SU-DHL-6 (cell line): ENCODE data around the gene SYTL2.

ENCODE experiments used
- H2AFZ ChIP-seq: fragments of 200-600 bp; sonication (generic); 2 replicates; pipeline ENCODE4 v1.6.1; 2014; ENCODE audit warnings: low read depth, mild to moderate bottlenecking, moderate library complexity, mixed read lengths, antibody characterized with exemption, low read length; ENCODE audit not compliant: severe bottlenecking
- H3F3A ChIP-seq: fragments of 200-600 bp; shearing (Covaris generic); 2 replicates; pipeline ENCODE4 v1.6.0; 2016; ENCODE audit warnings: antibody characterized with exemption, mild to moderate bottlenecking; ENCODE audit not compliant: insufficient read depth
- H3K27ac ChIP-seq: fragments of 200-600 bp; sonication (generic); 2 replicates; pipeline ENCODE4 v1.5.1; 2016; ENCODE audit warnings: low read depth, mild to moderate bottlenecking, low read length, moderate library complexity, mixed read lengths
- H3K27me3 ChIP-seq: fragments of 200-600 bp; sonication (generic), shearing (Covaris generic); 2 replicates; pipeline ENCODE4 v1.6.0; 2014; ENCODE audit warnings: mild to moderate bottlenecking, low read length
- H3K36me3 ChIP-seq: fragments of 200-600 bp; sonication (generic); 2 replicates; pipeline ENCODE4 v1.6.1; 2014; ENCODE audit warnings: mild to moderate bottlenecking, low read length, mixed read lengths
- H3K4me2 ChIP-seq: fragments of 300-600, 200-600 bp; shearing (Covaris generic), sonication (generic); 2 replicates; pipeline ENCODE4 v1.6.0; 2014; ENCODE audit warnings: low read length, low read depth, mild to moderate bottlenecking; ENCODE audit not compliant: poor library complexity, severe bottlenecking
- H3K4me3 ChIP-seq: fragments of 200-600 bp; sonication (generic); 2 replicates; pipeline ENCODE4 v1.5.1; 2014; ENCODE audit warnings: antibody characterized with exemption, low read length, mild to moderate bottlenecking, mixed read lengths; ENCODE audit not compliant: insufficient read depth, poor library complexity, severe bottlenecking
- H3K79me2 ChIP-seq: fragments of 200-600 bp; sonication (generic); 2 replicates; pipeline ENCODE4 v1.6.1; 2014; ENCODE audit warnings: mild to moderate bottlenecking, low read length, moderate library complexity; ENCODE audit not compliant: insufficient read depth
- H3K9ac ChIP-seq: fragments of 200-600 bp; sonication (generic); 2 replicates; pipeline ENCODE4 v1.7.0; 2014; ENCODE audit warnings: mild to moderate bottlenecking, low read length
- H3K9me2 ChIP-seq: fragments of 200-600 bp; sonication (generic); replicated peaks from 2 replicates; pipeline ENCODE4 v1.6.1; 2014; ENCODE audit warnings: low read length; ENCODE audit not compliant: insufficient read depth
- H3K9me3 ChIP-seq: fragments of 200-600 bp; sonication (generic); 2 replicates; pipeline ENCODE4 v1.6.1; 2014; ENCODE audit warnings: low read length, mixed read lengths; ENCODE audit not compliant: insufficient read depth
- H4K20me1 ChIP-seq: fragments of 200-600 bp; sonication (generic); 2 replicates; pipeline ENCODE4 v1.6.1; 2014; ENCODE audit warnings: low read depth, mild to moderate bottlenecking, antibody characterized with exemption, low read length, moderate library complexity, mixed read lengths
- EZH2phosphoT487 ChIP-seq: fragments of 200-600 bp; sonication (generic), shearing (Covaris generic); conservative IDR thresholded peaks from 2 replicates; pipeline ENCODE4 v1.6.1; 2018; ENCODE audit warnings: mild to moderate bottlenecking, antibody characterized with exemption, low read length, moderate library complexity, mixed read lengths
- TF ChIP-seq, protein P1 (sequence below): fragments of 200-600 bp; sonication (generic); IDR thresholded peaks from one replicate; pipeline ENCODE4 v1.5.1; 2017; ENCODE audit warnings: antibody characterized with exemption, mild to moderate bottlenecking, low read length, moderate library complexity; ENCODE audit not compliant: insufficient read depth, poor library complexity, severe bottlenecking

SYTL2 gene

GRCh38 chr11:85755701-85756100 is 55.2 kb downstream of the SYTL2 start:
- Histone ChIP-seq H3K36me3 (no peaks in the 10 kb centered on the region), H2AFZ (no peak overlapping the region), H3K27me3 (no peaks in the 10 kb centered on the region), H3K27ac (no peak overlapping the region), H3K9me2 (no peaks in the 10 kb centered on the region), H3K9me3 (no peaks in the 10 kb centered on the region), H3K4me2 (no peak overlapping the region), H3F3A (no peaks in the 10 kb centered on the region), H4K20me1 (no peaks in the 10 kb centered on the region), H3K79me2 (no peaks in the 10 kb centered on the region), H3K9ac (no peak overlapping the region), H3K4me3 (no peak overlapping the region)
- TF ChIP-seq EZH2phosphoT487, result no peak
- TF ChIP-seq, protein P1, sequence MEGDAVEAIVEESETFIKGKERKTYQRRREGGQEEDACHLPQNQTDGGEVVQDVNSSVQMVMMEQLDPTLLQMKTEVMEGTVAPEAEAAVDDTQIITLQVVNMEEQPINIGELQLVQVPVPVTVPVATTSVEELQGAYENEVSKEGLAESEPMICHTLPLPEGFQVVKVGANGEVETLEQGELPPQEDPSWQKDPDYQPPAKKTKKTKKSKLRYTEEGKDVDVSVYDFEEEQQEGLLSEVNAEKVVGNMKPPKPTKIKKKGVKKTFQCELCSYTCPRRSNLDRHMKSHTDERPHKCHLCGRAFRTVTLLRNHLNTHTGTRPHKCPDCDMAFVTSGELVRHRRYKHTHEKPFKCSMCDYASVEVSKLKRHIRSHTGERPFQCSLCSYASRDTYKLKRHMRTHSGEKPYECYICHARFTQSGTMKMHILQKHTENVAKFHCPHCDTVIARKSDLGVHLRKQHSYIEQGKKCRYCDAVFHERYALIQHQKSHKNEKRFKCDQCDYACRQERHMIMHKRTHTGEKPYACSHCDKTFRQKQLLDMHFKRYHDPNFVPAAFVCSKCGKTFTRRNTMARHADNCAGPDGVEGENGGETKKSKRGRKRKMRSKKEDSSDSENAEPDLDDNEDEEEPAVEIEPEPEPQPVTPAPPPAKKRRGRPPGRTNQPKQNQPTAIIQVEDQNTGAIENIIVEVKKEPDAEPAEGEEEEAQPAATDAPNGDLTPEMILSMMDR, result no peak

- Histone ChIP-seq H3K36me3 (no peaks in the 10 kb centered on the region), H3K9me3 (no peaks in the 10 kb centered on the region), H3K4me2 (no peak overlapping the region), H3K27me3 (no peaks in the 10 kb centered on the region), H3K79me2 (no peaks in the 10 kb centered on the region), H3K9me2 (no peaks in the 10 kb centered on the region), H3K9ac (no peak overlapping the region), H3F3A (no peaks in the 10 kb centered on the region), H3K27ac (no peak overlapping the region), H4K20me1 (no peaks in the 10 kb centered on the region), H2AFZ (no peak overlapping the region), H3K4me3 (no peak overlapping the region)
- no peak for TF ChIP-seq EZH2phosphoT487
- TF ChIP-seq, protein P1, result no peak
These were observed 55.7 kb downstream of the SYTL2 start for GRCh38 chr11:85755285-85755684.

GRCh38 chr11:85752890-85753581 is 57.9 kb downstream of the SYTL2 start:
- no peak overlapping the region for H3K4me2 ChIP-seq
- no peak overlapping the region for H3K4me3 ChIP-seq
- H3K9me3 ChIP-seq, result no peaks in the 10 kb centered on the region
- H3K9ac ChIP-seq, result no peak overlapping the region
- no peaks in the 10 kb centered on the region for H3K9me2 ChIP-seq
- H3K79me2 ChIP-seq, result no peaks in the 10 kb centered on the region
- TF ChIP-seq, protein P1, result no peak
- TF ChIP-seq EZH2phosphoT487, result no peak
- H3K36me3 ChIP-seq, result no peaks in the 10 kb centered on the region
- H3F3A ChIP-seq, result no peaks in the 10 kb centered on the region
- H2AFZ ChIP-seq, result no peak overlapping the region
- H4K20me1 ChIP-seq, result no peaks in the 10 kb centered on the region
- no peak overlapping the region for H3K27ac ChIP-seq
- no peaks in the 10 kb centered on the region for H3K27me3 ChIP-seq
